Ishikawa (cell line): ENCODE data around the gene CCL16.

Experiments used
- REST ChIP-seq: IDR thresholded peaks from 2 replicates; pipeline ENCODE4 v1.6.1; 2012; ENCODE audit warnings: low read depth, mild to moderate bottlenecking
- TAF1 ChIP-seq: IDR thresholded peaks from 2 replicates; pipeline ENCODE4 v1.6.1; 2012; ENCODE audit warnings: low read depth, mild to moderate bottlenecking

DNA sequence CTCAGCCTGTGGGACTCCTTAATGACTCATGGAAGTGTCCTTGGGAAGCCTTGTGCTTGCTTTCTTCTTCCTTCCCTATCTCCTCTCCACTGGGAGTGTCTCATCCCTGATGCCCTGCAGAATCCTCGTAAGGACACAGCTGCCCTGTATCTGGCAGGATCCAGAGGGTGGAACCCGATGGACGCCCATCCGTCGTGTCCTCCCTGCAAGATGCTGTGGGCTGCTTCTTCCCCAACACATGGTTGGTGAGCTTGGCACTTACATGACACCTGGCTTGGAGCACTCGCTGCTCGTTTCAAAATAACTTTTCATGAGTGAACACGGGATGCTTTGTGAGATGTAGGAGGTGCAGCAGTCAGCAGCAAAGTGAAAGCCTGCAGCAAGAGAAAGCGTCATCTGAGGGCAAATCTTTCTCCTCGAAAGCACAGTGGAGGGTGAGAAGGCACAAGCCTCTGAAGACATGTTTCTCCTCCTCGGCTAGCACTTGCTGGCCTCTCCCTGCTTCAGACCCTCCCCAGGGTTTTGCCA is 16.8 kb upstream of the CCL16 start:
- TF ChIP-seq REST (no peak), TAF1 (no peak)
